M059J (cell line): ENCODE measurements around the gene MAN2B2. TPM values are rescaled to one million over a fixed set of nuclear protein-coding genes. Genes with fewer than 3 reads are reported as not detected.
A peak's percentile ranks its signal among the peaks of the same experiment; 100 is the strongest.

Experiments
- DNase-seq: peaks from one replicate; pipeline ENCODE4 v3.0.0-alpha.2; 2012; ENCODE audit warnings: low read depth
- total RNA-seq: library from RNA; depleted of rRNA; stranded (reverse); fragments of >200 nt; shearing (Covaris generic); gene quantifications from 2 replicates; pipeline ENCODE4 v1.2.3, GENCODE V29; 2014

MAN2B2 gene
- total RNA-seq, 1 experiment from 2014 or later = 28.8 TPM

DNA sequence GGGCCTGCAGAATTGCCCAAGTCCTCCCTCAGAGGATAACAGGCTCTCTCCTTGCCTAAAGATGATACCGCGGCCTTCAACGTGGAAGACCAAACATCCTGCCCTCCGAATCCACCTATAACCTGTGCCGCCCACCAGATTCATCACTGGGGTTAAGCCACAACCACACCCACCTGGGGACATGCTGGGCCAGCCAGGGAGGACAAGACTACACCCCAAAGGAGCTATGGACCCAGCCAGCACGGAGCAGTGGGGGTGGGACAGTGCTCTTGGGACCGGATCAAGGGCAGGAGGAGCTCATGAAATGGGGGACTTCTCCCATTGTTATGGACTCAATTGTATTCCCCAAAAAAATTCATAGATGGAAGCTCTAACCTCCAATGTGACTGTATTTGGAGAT is 6.8 kb upstream of the MAN2B2 start:
- no peak for DNase-seq

DNA sequence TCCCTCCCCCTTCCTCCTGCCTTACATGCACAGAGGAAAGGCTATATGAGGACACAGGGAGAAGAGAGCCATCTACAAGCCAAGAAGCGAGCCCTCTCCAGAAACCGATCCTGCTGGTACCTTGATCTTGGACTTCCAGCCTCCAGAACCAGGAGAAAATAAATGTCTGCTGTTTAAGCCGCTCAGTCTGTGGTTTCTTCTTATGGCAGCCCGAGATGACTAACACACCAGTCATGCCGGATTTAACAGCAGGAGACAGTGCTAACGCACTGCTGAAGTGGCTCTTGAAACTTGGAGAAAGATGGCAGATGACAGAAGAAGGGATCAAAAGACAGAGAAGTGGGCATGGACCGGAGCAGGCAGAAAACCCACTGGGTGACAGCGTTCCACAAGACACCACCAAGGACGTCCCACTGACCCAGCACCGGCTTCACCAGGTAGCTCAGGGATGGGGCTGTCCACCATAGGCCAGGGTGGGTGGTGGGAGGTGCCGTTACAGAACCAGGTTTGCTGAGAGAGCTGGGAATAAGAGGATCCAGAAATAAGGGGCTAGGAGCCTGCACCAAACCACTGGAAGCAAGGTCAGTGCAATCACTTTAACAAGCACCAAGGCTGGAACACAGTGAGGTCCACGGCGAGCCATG is 6.2 kb upstream of the MAN2B2 start:
- peak; percentile 85 for DNase-seq

DNA sequence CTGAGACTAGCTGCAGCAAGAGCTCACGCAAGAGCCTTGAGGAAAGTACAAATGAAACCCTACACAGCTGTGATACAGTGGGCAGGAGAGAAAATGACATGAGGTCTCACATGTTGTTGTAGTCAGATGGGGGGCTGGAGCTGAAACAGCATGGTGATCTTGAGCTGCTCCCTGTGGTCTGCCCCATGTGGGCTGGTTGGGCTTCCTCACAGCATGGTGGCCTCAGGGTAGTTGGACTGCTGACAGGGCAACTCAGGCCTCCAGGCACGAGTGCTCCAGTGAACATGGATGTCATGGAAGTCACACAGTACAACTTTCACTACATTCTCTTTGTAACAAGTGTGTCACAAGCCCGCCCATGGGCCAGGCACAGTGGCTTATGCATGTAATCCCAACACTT is 3.4 kb upstream of the MAN2B2 start:
- no peak for DNase-seq

DNA sequence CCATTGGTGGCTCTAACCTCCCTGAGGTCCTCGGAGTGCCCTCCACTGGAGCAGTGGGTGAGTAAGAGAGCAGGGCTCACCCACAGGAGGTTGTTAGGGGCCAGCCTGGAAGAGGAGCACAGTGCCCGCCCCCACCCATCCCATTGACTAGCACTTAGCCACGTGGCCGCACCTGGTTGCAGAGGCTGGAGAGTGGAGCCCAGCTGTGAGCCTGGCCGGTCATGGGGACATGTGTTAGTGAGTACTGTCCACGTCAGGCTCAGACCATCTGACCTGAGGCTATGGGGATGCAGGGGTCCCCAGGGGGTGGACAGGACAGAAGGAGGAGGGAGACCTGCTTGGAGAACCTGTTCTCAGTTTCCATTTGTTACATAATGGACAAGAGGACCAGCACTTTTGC is 1.4 kb upstream of the MAN2B2 start:
- DNase-seq = no peak

DNA sequence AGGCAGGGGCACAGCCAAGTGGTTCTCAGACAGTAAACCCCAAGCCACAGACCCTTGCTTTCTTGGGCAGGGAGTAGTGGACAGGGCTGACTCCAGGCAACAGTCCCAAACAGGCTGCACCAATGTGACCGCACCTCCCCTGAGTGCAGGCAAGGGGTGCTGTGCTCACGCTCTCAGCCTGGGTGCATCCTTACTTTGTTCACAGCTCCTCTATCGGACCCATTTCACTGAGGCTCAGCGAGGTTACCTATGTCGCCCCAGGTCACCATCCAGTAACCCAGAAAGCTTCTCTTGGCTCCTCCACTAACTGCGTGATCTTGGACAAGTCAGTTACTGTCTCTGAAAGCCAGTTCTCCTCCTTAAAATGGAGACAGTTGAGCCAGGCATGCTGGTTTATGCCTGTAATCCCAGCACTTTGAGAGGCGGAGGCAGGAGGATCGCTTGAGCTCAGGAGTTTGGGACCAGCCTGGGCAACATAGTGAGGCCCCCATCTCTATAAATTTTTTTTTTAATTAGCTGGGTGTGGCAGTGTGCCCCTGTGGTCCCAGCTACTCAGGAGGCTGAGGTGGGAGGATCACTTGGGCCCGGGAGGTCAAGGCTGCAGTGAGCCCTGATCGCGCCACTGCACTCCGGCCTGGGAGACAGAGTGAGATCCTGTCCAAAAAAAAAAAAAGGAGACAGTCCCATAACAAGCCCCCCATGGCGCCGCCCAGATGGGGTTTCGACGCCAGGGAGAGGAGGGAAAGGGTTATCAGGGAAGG is 823 bp upstream of the MAN2B2 start:
- DNase-seq = no peak

DNA sequence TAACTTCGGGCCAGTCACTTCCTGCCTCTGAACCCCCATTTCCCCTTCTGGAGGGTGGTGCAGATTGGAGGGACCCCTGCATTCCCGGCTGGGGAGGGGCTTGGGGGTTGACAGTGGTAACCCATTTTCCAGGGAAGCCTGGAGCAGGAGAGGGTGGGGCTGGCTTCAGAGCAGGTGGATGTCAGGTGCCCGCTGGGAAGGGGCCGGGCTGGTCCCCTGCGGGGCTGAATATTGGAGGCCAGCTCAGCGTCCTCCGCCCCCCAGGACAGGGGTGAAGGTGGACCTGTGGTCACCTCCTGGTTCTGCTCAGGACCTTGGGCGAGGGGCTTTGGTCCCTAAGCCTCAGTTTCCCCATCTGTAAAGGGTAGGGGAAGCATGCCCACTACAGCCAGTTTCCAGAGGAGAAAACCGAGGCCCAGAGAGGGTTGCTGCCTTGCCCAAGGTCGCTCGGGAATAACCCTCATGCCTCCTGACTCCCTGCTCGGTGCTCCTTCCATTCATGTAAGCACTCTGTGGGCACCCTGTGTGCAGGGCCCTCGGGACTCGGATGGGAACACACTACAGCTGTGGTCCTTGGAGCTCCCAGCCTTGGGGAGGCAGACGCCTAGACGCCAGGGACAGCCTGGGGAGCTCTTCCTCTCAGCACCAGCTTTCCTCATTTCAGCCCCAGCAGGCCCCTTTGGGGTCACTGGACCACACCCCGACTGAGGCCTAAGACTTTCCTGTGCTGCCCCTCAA is 683 bp downstream of the MAN2B2 start:
- no peak for DNase-seq

DNA sequence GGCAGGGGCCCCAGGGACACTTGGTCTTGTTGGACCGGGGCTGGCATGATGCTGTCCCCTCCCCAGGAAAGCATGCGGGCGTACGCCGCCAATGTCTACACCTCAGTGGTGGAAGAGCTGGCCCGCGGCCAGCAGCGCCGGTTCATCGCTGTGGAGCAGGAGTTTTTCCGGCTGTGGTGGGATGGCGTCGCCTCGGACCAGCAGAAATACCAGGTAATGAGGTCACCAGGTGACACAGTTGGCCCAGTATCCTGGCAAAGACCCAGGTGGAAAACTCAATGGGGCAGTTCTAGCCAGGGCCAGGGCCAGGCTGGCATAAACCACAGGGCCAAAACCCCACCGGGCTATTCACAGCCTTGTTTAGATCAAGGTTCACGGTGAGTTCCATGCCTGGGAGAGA is 1.5 kb downstream of the MAN2B2 start:
- DNase-seq = no peak

DNA sequence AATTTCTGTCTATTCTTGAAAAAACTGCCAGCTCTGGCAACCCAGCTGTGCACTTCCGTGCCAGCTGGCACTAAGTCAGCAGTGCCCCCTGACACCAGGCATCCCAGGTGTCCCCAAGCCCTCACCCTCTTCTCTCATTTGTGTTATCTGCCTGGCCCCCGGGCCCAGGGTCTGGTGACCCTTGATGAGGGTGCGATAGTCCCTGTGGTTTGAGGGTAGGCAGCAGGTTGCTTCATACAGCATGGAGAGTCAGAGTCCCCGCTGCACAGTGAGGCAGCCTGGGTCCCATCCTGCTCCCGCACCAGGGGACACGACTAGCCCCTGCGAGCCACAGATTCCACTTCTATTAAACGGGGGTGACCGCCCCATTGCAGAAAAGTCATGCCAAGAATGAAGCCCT is 1.9 kb downstream of the MAN2B2 start:
- no peak for DNase-seq

DNA sequence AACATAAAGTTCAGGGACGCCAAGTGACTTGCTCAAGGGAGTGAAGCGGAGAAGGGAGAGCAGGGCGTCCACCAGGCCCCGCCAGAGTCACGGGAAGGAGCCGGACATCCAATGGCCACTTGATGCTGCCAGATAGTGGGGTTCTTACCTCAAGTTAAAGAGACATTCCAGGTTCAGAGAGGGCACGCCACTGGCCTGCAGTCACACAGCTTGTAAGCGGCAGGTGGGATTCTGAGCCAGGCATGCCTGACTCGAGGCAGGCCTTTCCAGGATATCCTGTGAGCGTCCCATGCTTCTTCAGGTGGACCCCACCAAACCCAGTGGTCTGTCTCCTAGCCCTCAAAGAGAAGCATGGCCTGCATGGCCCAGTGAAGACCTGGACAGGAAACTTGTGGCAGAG is 2.4 kb downstream of the MAN2B2 start:
- no peak for DNase-seq

DNA sequence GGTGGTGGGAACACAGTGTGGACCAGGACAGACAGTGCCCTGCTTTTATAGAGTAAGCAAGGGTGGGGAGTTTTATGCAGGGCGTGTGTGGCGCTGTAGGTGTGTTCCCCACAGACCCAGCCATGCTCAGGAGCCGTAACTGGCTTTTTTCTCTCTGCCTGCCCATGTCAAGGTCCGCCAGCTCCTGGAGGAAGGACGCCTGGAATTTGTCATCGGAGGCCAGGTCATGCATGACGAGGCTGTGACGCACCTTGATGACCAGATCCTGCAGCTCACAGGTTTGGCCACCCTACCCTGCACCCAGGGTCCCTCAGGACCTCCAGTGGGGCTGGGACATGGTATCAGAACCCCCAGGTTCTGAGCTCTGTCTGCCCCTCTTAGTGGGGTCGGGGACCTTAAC is 3.2 kb downstream of the MAN2B2 start:
- no peak for DNase-seq

DNA sequence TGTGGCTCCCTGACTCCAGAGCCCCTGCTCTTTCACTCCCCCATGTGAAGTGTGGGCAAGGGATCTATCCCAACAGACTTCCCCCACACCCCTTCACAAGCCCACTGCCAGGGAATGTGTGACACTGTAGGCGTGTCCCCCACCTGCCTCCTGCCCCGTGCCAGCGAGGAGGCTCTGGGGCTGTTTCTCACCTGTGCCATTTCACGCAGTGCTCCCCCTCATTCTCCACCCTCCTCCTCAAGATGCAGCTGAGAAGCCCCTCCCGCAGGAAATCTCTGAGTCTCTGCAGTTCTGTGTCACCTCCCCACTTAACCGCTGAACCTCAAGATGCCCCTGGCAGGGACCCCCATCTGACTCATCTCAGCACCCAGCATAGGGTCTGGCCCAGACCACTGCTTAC is 5.4 kb downstream of the MAN2B2 start:
- DNase-seq = no peak

DNA sequence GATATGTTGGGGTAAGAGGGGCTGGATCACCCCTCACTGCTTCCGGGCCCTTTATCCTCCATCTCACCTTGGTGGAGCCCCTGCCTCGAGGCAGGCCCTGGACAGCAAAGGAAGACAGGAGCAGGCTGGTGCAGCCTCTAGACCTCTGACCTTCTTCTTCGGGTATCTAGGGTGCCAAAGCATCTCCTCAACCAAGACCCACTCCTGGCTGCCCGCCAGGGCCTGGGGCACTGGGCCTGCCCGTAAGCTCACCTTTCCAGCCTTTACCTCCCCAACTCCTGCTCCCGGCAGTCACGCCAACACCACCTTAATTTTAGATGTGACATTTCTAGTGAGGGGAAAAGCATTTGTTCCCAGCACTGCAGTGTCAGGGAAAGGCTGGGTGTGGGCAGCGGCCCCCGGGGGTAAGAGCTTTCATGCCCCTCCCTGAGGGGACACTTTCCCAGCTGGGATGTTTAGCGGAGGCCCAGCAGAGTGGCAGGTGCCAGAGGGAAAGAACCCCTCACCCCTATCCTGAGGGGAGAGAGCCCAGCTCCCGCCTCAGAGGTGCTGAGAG is 6.7 kb downstream of the MAN2B2 start:
- no peak for DNase-seq

DNA sequence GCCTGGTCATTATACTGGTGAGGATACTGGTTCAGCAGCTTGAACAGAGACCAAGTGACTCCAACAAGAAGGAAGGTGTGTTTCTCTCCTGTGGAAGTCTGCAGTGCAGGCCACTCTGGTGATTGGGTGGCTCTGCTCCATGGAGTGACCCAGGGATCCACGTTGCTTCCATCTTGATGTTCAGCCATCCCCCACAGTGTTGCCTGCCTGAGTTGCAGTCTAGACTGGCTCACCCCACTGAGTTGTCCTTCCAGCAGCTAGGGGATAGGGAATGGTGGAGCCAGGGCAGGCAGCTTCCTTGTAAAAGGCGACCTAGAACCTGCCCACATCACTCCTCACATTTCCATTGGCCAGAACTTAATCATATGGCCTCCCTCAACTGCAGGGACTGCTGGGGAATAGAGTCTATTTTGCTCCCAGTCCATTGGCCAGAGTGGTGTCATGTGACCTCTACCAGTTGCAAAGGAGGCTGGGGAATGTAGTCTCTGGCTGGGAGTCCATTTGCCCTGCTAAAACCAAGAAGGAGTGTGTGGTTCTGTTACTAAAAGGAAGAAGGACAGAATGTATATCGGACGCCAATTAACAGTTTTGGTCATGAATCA is 8.0 kb downstream of the MAN2B2 start:
- peak; percentile 41 for DNase-seq

DNA sequence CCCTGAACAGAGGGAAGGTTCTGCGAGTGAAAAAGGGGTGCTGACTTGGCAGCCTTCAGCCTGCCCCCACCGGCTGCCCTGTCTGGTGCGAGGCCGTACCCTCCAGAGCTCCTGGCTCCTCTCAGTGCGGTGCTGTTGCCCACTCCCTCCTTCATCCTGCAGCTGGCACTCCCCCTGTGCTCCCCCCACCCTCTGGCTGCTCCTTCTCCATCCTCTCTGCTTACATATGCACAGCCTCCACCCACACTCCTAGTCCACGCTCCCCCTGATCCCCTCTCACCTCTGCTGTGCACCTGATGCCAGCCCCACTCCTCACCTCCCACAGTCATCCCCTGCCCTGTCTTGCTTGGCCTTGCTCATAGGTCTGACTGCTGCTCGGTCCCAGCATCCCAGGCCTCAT is 9.9 kb downstream of the MAN2B2 start:
- DNase-seq = no peak

DNA sequence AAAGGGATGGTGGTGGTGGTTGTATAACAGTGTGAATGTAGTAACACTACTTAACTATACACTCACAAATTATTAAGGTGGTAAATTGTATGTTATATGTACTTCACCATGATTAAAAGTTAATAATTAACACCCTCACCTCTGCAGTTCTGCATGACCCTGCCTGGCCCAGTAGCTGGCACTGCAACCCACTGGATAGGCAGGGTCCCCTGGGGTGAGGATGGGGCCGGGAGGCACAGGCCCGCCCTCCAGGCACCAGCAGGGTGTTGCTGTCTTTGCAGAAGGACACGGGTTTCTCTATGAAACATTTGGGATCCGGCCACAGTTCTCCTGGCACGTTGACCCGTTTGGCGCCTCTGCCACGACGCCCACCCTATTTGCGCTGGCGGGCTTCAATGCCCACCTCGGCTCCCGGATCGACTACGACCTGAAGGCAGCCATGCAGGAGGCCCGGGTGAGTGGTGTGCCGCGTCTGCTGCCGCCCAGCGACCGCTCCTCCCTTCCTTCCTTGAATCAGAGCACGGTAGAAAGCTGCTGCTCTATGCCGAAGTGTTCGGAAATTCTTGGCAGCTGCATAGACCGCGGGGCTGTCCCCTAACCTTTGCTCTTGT is 11.8 kb downstream of the MAN2B2 start:
- DNase-seq = no peak

DNA sequence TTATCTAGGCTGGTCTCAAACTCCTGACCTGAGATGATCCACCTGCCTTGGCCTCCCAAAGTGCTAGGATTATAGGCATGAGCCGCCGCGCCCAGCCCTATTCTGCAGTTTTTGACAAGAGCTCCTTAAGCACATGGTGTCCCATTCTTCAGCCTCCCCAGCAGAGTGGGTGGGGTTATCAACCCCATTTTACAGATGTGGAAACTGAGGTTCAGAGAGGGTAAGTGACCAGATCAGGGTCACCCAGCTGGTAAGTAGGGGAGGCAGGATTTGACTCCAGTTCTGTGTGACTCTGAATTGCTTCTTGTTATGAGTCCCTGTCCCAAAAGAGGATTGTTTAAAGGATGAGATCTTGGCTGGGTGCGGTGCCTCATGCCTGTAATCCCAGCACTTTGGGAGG is 14.5 kb downstream of the MAN2B2 start:
- DNase-seq = no peak

DNA sequence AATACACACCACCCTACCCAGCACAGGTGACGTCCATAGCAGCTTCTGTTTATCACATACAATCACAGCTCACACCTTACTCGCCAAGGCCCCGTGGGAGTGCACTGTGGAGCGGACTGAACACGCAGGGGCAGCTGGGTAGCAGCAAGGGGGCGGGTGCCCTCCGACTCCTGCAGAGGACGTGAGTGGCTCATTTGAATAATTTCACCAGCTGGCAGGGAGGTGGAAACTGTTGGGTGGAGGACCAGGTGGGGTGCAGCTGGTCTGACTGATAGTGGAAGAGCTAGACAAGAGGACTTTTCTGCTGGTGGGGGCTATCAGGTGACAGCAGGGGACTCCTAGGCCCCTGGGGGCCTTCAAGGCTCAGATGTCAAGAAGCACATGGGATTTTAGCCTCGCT is 16.3 kb downstream of the MAN2B2 start:
- no peak for DNase-seq

DNA sequence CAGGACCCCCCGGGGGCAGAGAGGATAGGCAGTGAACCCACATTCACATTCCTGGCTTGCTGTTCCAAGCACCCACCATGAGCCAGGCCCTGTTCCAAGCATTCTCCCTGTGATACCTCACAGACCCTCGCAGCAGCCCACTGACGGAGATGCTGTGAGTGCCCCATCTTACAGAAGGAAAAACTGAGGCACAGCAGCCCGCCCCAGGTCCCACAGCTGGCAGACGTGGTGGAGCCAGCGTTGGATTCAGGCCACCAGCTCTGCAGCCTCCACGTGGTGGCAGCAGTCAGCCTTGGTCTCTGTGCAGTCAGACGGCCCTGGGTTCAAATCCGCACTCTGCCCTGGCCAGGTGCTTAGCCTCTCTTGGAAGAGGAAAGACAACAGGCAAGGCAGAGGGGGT is 16.8 kb downstream of the MAN2B2 start:
- DNase-seq = no peak

DNA sequence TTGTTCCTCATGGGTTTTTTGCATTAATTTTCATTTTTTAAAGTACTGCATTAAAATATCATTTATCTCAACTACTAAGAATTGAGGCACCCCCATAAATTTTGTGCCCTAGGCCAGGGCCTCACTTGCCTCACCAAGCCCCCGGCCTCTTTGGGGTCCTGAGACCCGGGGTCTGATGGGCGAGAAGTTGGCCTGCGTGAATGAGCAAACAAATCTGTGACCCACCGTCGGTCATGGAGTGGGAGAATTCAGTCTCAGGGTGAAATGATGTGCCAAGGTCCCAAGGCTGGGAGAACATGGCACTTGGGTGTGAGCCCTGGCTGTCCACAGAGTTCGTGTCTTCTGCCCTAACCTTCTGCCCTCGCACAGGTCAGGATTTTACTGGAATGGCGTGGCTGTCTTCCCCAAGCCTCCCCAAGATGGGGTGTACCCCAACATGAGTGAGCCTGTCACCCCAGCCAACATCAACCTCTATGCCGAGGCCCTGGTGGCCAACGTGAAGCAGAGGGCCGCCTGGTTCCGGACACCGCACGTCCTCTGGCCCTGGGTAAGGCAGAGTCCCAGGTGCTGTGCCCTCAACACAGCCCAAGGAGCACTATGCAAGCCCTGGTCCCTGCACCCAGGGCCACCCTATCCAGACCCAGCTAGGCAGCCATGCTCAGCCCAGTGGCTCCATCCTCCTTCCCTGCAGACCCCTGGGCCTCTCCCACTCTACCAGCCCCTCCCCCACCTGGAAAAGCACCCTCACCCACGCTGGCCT is 18.0 kb downstream of the MAN2B2 start:
- DNase-seq = no peak

DNA sequence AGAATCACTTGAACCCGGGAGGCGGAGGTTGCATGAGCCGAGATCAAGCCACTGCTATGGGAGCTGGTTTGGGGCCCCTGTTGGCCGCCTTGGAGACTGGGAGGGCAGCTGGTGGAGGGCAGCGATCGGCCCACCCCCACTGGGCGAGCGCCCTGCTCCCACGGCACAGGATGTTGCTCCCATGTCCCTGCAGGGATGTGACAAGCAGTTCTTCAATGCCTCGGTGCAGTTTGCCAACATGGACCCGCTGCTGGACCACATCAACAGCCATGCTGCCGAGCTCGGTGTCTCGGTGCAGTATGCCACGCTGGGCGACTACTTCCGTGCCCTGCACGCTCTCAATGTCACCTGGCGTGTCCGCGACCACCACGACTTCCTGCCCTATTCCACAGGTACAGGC is 19.4 kb downstream of the MAN2B2 start:
- DNase-seq = no peak

DNA sequence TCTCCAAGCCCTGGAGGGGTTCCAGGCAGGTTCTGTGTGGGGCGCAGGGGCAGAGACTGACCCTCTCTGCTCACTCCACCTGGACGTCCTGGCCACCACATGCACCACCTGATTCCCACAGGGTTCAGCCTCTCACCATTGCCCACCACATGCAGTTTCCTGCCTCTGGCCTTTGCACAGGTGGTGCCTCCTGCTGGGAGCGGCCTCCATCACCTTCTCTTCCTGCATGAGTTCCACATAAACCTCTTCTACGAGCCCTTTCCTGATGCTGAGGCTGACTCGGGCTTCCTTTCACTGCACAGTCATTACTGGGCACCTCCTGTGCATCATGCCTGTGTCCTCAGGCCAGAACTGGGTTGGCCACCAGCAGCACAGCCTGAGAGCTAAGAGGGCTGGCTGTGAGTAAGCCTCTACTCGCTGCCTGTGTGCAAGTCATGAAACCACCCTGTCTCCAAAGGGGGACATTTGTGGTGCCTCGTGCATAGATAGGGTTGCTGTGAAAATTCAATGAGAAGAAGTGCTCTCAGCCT is 19.9 kb downstream of the MAN2B2 start:
- peak; percentile 16 for DNase-seq
